ENCODE data around the gene POTEM.
"Not testable (repeated sequence)": the region's sequence is repeated elsewhere in the genome, so short reads cannot be mapped to it uniquely, and the experiment has no call there.

The POTEM gene

DNA sequence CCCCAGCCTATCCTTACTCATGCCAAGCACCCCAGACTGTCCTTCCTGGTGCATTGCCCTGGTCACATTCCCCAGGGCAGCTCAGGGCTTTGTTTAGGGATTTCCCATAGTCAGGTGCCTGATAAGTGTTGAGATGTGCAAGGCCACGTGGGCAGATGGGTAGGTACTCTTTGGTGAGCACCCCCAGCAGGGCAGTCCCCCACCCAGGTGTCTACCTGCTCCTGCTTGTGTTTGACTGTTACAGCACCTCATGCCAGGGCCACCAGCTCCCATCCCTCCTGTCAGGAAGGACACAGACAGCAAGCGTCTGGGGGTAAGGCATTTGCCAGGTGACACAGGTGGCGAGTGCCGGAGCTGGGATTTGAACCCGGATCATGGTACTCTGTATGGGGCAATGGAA lies 2.4 kb upstream of the POTEM start:
- H3K27ac ChIP-seq (ENCODE audit: low read depth, low read length); H3K4me1 ChIP-seq (ENCODE audit: control insufficient read depth, insufficient read depth, low read length); H3K36me3 ChIP-seq (ENCODE audit: control insufficient read depth, insufficient read depth, low read length); H3K4me3 ChIP-seq (ENCODE audit: low read depth, low read length); H3K9me3 ChIP-seq (ENCODE audit: control insufficient read depth, insufficient read depth, low read depth, low read length); H3K27me3 ChIP-seq (ENCODE audit: control insufficient read depth, insufficient read depth, low read length); H3K9ac ChIP-seq (ENCODE audit: low read length): not testable (repeated sequence)

- H3K4me3 ChIP-seq (ENCODE audit: low read depth, low read length); H3K36me3 ChIP-seq (ENCODE audit: control insufficient read depth, insufficient read depth, low read length); H3K27ac ChIP-seq (ENCODE audit: low read depth, low read length); H3K9ac ChIP-seq (ENCODE audit: low read length); H3K9me3 ChIP-seq (ENCODE audit: control insufficient read depth, insufficient read depth, low read depth, low read length); H3K27me3 ChIP-seq (ENCODE audit: control insufficient read depth, insufficient read depth, low read length); H3K4me1 ChIP-seq (ENCODE audit: control insufficient read depth, insufficient read depth, low read length): not testable (repeated sequence)
Observed at GRCh38 chr14:19002566-19002965, 35.3 kb downstream of the POTEM start.

- H3K27ac ChIP-seq (ENCODE audit: low read depth, low read length); H3K9me3 ChIP-seq (ENCODE audit: control insufficient read depth, insufficient read depth, low read depth, low read length); H3K4me3 ChIP-seq (ENCODE audit: low read depth, low read length); H3K9ac ChIP-seq (ENCODE audit: low read length); H3K27me3 ChIP-seq (ENCODE audit: control insufficient read depth, insufficient read depth, low read length); H3K4me1 ChIP-seq (ENCODE audit: control insufficient read depth, insufficient read depth, low read length); H3K36me3 ChIP-seq (ENCODE audit: control insufficient read depth, insufficient read depth, low read length): not testable (repeated sequence)
Observed at GRCh38 chr14:19006490-19006889, 39.3 kb downstream of the POTEM start.

GRCh38 chr14:19007678-19008077 lies 40.4 kb downstream of the POTEM start:
- H3K36me3 ChIP-seq (ENCODE audit: control insufficient read depth, insufficient read depth, low read length); H3K4me3 ChIP-seq (ENCODE audit: low read depth, low read length); H3K9me3 ChIP-seq (ENCODE audit: control insufficient read depth, insufficient read depth, low read depth, low read length); H3K9ac ChIP-seq (ENCODE audit: low read length); H3K27ac ChIP-seq (ENCODE audit: low read depth, low read length); H3K27me3 ChIP-seq (ENCODE audit: control insufficient read depth, insufficient read depth, low read length); H3K4me1 ChIP-seq (ENCODE audit: control insufficient read depth, insufficient read depth, low read length): not testable (repeated sequence)

GRCh38 chr14:19011029-19011428 lies 43.8 kb downstream of the POTEM start:
- not testable (repeated sequence) for H3K27me3 ChIP-seq (ENCODE audit: control insufficient read depth, insufficient read depth, low read length); H3K4me1 ChIP-seq (ENCODE audit: control insufficient read depth, insufficient read depth, low read length); H3K27ac ChIP-seq (ENCODE audit: low read depth, low read length)

DNA sequence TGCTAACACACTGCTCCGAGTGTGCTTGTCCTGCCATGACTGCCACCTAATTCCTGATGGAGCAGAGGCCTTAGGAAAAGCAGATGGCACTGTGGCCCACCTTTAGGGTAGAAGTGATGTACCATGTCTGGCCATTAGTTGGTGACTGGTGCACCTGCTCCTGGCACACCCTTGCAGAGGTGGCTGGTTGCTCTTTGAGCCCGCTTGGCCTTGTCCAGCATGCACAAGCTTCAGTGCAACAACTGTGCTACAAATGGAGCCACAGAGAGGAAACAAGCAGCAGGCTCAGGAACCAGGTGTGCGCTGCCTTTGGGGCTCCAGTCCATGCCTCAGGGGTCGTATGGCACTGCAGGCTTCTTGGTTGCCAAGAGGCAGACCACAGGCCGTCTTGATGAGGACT lies 44.5 kb downstream of the POTEM start:
- H3K27ac ChIP-seq (ENCODE audit: low read depth, low read length); H3K9ac ChIP-seq (ENCODE audit: low read length): not testable (repeated sequence)

More at GRCh38 chr14:19011029-19011428, 43.8 kb downstream of the POTEM start:
- not testable (repeated sequence) for H3K9me3 ChIP-seq (ENCODE audit: control insufficient read depth, insufficient read depth, low read depth, low read length); H3K4me3 ChIP-seq (ENCODE audit: low read depth, low read length); H3K9ac ChIP-seq (ENCODE audit: low read length); H3K36me3 ChIP-seq (ENCODE audit: control insufficient read depth, insufficient read depth, low read length)

DNA sequence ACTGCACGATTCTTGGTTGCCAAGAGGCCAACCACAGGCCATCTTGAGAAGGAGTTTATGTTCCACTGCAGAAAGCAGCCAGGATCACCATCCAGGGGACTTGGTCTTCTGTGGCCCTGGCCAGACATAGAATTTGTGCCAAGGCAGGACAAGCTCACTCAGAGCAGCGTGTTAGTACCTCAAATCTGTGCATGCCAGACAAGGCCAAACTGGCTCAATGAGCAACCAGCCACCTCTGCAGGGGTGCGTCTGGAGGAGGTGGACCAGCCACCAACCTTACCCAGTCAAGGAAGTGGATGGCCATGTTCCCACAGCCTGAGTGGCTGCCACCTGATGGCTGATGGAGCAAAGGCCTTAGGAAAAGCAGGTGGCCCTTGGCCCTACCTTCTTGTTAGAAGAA lies 48.0 kb downstream of the POTEM start:
- not testable (repeated sequence) for H3K27me3 ChIP-seq (ENCODE audit: control insufficient read depth, insufficient read depth, low read length); H3K27ac ChIP-seq (ENCODE audit: low read depth, low read length); H3K9ac ChIP-seq (ENCODE audit: low read length); H3K4me3 ChIP-seq (ENCODE audit: low read depth, low read length); H3K9me3 ChIP-seq (ENCODE audit: control insufficient read depth, insufficient read depth, low read depth, low read length); H3K36me3 ChIP-seq (ENCODE audit: control insufficient read depth, insufficient read depth, low read length); H3K4me1 ChIP-seq (ENCODE audit: control insufficient read depth, insufficient read depth, low read length)

More for the DNA sequence above, 44.5 kb downstream of the POTEM start:
- H3K4me1 ChIP-seq (ENCODE audit: control insufficient read depth, insufficient read depth, low read length); H3K9me3 ChIP-seq (ENCODE audit: control insufficient read depth, insufficient read depth, low read depth, low read length); H3K36me3 ChIP-seq (ENCODE audit: control insufficient read depth, insufficient read depth, low read length); H3K4me3 ChIP-seq (ENCODE audit: low read depth, low read length); H3K27me3 ChIP-seq (ENCODE audit: control insufficient read depth, insufficient read depth, low read length): not testable (repeated sequence)

DNA sequence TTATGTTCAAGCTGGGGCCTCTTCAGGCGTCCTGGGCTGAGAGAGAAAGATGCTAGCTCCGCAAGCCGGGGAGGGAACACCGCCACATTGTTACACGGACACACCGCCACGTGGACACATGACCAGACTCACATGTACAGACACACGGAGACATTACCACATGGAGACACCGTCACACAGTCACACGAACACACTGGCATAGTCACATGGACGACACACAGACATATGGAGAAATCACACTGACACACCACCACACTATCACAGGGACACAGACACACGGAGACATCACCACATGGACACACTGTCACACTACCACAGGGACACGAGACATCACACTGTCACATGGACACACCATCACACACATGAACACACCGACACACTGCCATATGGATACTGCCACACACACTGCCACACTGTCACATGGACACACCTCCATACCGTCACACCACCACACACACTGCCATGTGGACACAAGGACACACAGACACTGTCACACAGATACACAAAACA lies 57.9 kb downstream of the POTEM start:
- H3K27me3 ChIP-seq (ENCODE audit: control insufficient read depth, insufficient read depth, low read length); H3K4me1 ChIP-seq (ENCODE audit: control insufficient read depth, insufficient read depth, low read length); H3K27ac ChIP-seq (ENCODE audit: low read depth, low read length); H3K9me3 ChIP-seq (ENCODE audit: control insufficient read depth, insufficient read depth, low read depth, low read length); H3K36me3 ChIP-seq (ENCODE audit: control insufficient read depth, insufficient read depth, low read length); H3K9ac ChIP-seq (ENCODE audit: low read length); H3K4me3 ChIP-seq (ENCODE audit: low read depth, low read length): not testable (repeated sequence)

DNA sequence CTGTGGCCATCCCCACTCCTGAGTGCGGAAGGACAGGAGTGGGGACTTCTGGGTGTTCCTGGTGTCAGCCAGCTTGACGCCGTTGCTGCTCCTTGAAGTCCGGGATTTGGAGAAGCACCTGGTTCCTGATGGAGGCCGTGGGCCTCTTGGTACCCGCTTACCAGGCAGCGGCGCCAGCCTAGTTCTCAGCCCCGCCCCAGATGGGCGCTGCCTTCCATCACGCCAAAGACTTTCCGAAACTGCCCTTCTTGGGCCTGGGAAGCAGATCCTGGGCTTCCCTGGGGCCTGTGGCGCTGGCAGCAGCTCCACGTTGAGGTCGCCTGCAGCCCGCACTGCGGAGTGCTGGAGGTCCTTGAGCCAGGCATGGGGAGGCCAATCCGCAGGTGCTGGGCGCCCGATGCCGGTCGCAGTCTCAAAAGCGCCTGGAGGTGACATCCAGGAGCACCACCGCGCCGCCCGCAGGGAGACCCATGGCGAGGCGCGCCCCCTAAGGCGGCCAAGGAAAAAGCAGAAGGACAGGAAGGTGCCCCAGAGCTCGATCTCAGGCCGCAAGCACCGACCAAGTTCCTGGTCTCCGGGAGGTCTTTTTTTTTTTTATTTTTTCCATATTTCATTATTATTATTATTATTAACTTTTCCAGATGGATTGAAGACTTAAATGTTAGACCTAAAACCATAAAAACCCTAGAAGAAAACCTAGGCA lies 59.6 kb downstream of the POTEM start:
- not testable (repeated sequence) for H3K27ac ChIP-seq (ENCODE audit: low read depth, low read length); H3K9me3 ChIP-seq (ENCODE audit: control insufficient read depth, insufficient read depth, low read depth, low read length); H3K36me3 ChIP-seq (ENCODE audit: control insufficient read depth, insufficient read depth, low read length); H3K4me3 ChIP-seq (ENCODE audit: low read depth, low read length); H3K27me3 ChIP-seq (ENCODE audit: control insufficient read depth, insufficient read depth, low read length); H3K9ac ChIP-seq (ENCODE audit: low read length); H3K4me1 ChIP-seq (ENCODE audit: control insufficient read depth, insufficient read depth, low read length)

DNA sequence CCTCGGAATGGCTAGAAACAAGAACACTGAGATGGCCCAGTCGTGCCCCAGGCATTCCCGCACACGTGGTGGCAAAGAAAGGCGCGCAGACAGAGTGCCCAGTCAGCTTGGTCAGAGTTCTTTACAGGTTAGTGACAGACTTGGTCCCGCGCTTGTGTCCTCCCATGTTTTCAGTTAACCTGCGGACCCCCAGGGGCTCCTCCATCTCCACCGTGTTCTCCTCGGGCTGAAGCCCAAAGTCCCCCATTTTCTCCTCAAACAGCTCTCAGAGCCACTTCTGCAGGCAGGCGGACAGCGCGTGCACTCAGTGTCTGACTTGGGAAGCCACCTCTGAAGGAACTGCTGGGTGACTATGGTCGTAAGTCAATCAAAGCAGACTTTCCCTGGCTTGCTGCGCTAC lies 60.7 kb downstream of the POTEM start:
- not testable (repeated sequence) for H3K27me3 ChIP-seq (ENCODE audit: control insufficient read depth, insufficient read depth, low read length)

DNA sequence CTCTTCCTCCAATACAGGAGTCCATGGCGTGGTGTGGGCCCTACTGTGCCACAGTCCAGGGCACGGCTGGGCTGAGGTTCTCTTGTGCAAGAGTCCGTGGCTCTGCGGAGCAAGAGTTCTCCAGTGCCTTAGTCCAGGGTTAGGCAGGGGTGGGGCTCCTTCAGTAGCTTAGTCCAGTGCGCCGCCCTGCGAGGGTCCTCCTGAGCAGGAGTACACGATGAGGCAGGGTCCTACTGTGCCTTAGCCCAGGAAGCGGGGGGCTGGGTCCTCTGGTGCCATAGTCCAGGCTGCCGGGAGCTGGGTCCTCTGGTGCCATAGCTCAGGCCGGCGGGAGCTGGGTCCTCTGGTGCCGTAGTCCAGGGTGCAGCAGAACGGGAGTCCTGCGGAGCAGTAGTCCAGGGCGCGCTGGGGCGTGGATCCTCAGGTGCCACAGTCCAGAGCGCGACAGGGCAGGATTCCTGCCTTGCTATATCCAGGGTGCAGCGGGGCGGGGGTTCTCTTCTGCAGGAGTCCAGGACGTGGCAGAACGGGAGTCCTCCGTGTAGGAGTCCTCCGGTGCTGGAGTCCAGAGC lies 69.7 kb downstream of the POTEM start:
- not testable (repeated sequence) for H3K9me3 ChIP-seq (ENCODE audit: control insufficient read depth, insufficient read depth, low read depth, low read length); H3K4me1 ChIP-seq (ENCODE audit: control insufficient read depth, insufficient read depth, low read length); H3K36me3 ChIP-seq (ENCODE audit: control insufficient read depth, insufficient read depth, low read length); H3K27ac ChIP-seq (ENCODE audit: low read depth, low read length); H3K4me3 ChIP-seq (ENCODE audit: low read depth, low read length); H3K9ac ChIP-seq (ENCODE audit: low read length); H3K27me3 ChIP-seq (ENCODE audit: control insufficient read depth, insufficient read depth, low read length)

More for the DNA sequence above, 60.7 kb downstream of the POTEM start:
- H3K9ac ChIP-seq (ENCODE audit: low read length); H3K36me3 ChIP-seq (ENCODE audit: control insufficient read depth, insufficient read depth, low read length); H3K27ac ChIP-seq (ENCODE audit: low read depth, low read length); H3K4me1 ChIP-seq (ENCODE audit: control insufficient read depth, insufficient read depth, low read length); H3K9me3 ChIP-seq (ENCODE audit: control insufficient read depth, insufficient read depth, low read depth, low read length); H3K4me3 ChIP-seq (ENCODE audit: low read depth, low read length): not testable (repeated sequence)

Measured in HUES6 (cell line).